Liver (tissue), 9 donors: ENCODE measurements around the gene CHST13. TPM values are rescaled to one million over a fixed set of nuclear protein-coding genes. Genes with fewer than 3 reads are reported as not detected.

Source experiments
- DNase-seq: peaks from one replicate; pipeline ENCODE4 v3.0.0-alpha.2; 2017; ENCODE audit warnings: low spot score
- H3K27ac ChIP-seq, 2 donors: one replicate each; pipeline ENCODE4 v1.7.0; 2013; ENCODE audit warnings: inconsistent platforms in 2 of 2, low read length in 2 of 2, control low read depth in 1 of 2, low read depth in 1 of 2, mild to moderate bottlenecking in 1 of 2
- H3K27me3 ChIP-seq, 4 donors: one replicate each; pipeline versions ENCODE4 v1.6.1 to v1.7.0; 2013; ENCODE audit warnings: low read length in 3 of 4, inconsistent platforms in 1 of 4, mild to moderate bottlenecking in 1 of 4, moderate library complexity in 1 of 4; ENCODE audit not compliant: control insufficient read depth in 4 of 4, insufficient read depth in 4 of 4
- H3K36me3 ChIP-seq, 4 donors: one replicate each; pipeline versions ENCODE4 v1.6.1 to v1.7.0; 2013; ENCODE audit warnings: low read length in 3 of 4, mild to moderate bottlenecking in 3 of 4, low read depth in 1 of 4, moderate library complexity in 1 of 4; ENCODE audit not compliant: control insufficient read depth in 4 of 4, insufficient read depth in 3 of 4
- H3K4me1 ChIP-seq, 4 donors: one replicate each; pipeline versions ENCODE4 v1.6.1 to v1.7.0; 2013; ENCODE audit warnings: low read length in 3 of 4, mild to moderate bottlenecking in 3 of 4, moderate library complexity in 1 of 4; ENCODE audit not compliant: control insufficient read depth in 4 of 4, insufficient read depth in 4 of 4
- H3K4me3 ChIP-seq, 3 donors: one replicate each; pipeline versions ENCODE4 v1.6.1 to v1.7.0; 2013; ENCODE audit warnings: low read length in 3 of 3, control low read depth in 1 of 3, low read depth in 1 of 3, mild to moderate bottlenecking in 1 of 3
- H3K9ac ChIP-seq, 2 donors: one replicate each; pipeline ENCODE4 v1.7.0; 2013; ENCODE audit warnings: low read length in 2 of 2, mild to moderate bottlenecking in 2 of 2, moderate library complexity in 2 of 2, control low read depth in 1 of 2, low read depth in 1 of 2
- H3K9me3 ChIP-seq, 4 donors: one replicate each; pipeline versions ENCODE4 v1.6.1 to v1.7.0; 2013; ENCODE audit warnings: low read length in 3 of 4; ENCODE audit not compliant: control insufficient read depth in 4 of 4
- EGR1 ChIP-seq, 2 donors: IDR thresholded peaks; 2 replicates each; pipeline ENCODE4 v1.6.1; 2016 to 2018; ENCODE audit warnings: antibody characterized with exemption in 2 of 2, low read depth in 2 of 2
- FOXA1 ChIP-seq: IDR thresholded peaks from 2 replicates; pipeline ENCODE4 v1.6.1; 2016; ENCODE audit warnings: antibody characterized with exemption
- FOXA2 ChIP-seq: IDR thresholded peaks from 2 replicates; pipeline ENCODE4 v1.6.1; 2016; ENCODE audit warnings: antibody characterized with exemption
- GABPA ChIP-seq, 2 donors: IDR thresholded peaks in 1 of 2; conservative IDR thresholded peaks in 1 of 2; 2 replicates each; pipeline ENCODE4 v1.6.1; 2016; ENCODE audit warnings: antibody characterized with exemption in 2 of 2, mild to moderate bottlenecking in 1 of 2, moderate library complexity in 1 of 2
- HNF4A ChIP-seq, 2 donors: conservative IDR thresholded peaks; 2 replicates each; pipeline ENCODE4 v1.6.1; 2016; ENCODE audit warnings: antibody characterized with exemption in 2 of 2, mild to moderate bottlenecking in 2 of 2
- HNF4G ChIP-seq: IDR thresholded peaks from 2 replicates; pipeline ENCODE4 v1.6.1; 2016; ENCODE audit warnings: antibody characterized with exemption
- JUND ChIP-seq, 2 donors: IDR thresholded peaks; 2 replicates each; pipeline ENCODE4 v1.6.1; 2016; ENCODE audit warnings: antibody characterized with exemption in 2 of 2
- NR2F2 ChIP-seq: IDR thresholded peaks from 2 replicates; pipeline ENCODE4 v1.6.1; 2016; ENCODE audit warnings: antibody characterized with exemption
- RAD21 ChIP-seq, 2 donors: IDR thresholded peaks; 2 replicates each; pipeline ENCODE4 v1.6.1; 2016; ENCODE audit warnings: antibody characterized with exemption in 2 of 2, mild to moderate bottlenecking in 2 of 2
- RXRA ChIP-seq, 2 donors: IDR thresholded peaks; 2 replicates each; pipeline ENCODE4 v1.6.1; 2017 to 2018; ENCODE audit warnings: antibody characterized with exemption in 2 of 2, mild to moderate bottlenecking in 1 of 2
- SP1 ChIP-seq: IDR thresholded peaks from 2 replicates; pipeline ENCODE4 v1.6.1; 2018; ENCODE audit warnings: antibody characterized with exemption, mild to moderate bottlenecking
- TAF1 ChIP-seq: conservative IDR thresholded peaks from 2 replicates; pipeline ENCODE4 v1.6.1; 2016; ENCODE audit warnings: antibody characterized with exemption, mild to moderate bottlenecking
- YY1 ChIP-seq: IDR thresholded peaks from 2 replicates; pipeline ENCODE4 v1.6.1; 2016; ENCODE audit warnings: antibody characterized with exemption, mild to moderate bottlenecking
- WGBS: extraction: QIAGEN DNeasy Blood & Tissue Kit; methylation state at CpG from one replicate; pipeline ENCODE4 v1.1.7; 2013; 5-methylcytosine and 5-hydroxymethylcytosine counted together
- polyA plus RNA-seq, 2 donors: library from polyadenylated mRNA; stranded (reverse) in 1 of 2; unstranded in 1 of 2; fragments of 200-250 nt in 1 of 2; fragments of >200 nt in 1 of 2; fragmentation: Nextera tagmentation in 1 of 2; extraction: Ambion mirVana in 1 of 2; gene quantifications; one replicate each; pipeline versions ENCODE4 v1.2.1 to v1.2.3, GENCODE V29; 2013 to 2015
- total RNA-seq, 2 donors: library from RNA; depleted of rRNA; stranded (reverse); fragments of >200 nt; gene quantifications; one replicate each; pipeline ENCODE4 v1.2.3, GENCODE V29; 2014
- TF ChIP-seq, protein P1 (sequence below): fragments of 150-350 bp; IDR thresholded peaks from 2 replicates; pipeline ENCODE4 v1.5.1; 2017; ENCODE audit warnings: improper control_type of control experiment, low read depth, low read length; ENCODE audit not compliant: missing input control
- TF ChIP-seq, protein P2 (sequence below): IDR thresholded peaks from 2 replicates; pipeline ENCODE4 v1.6.1; 2016; ENCODE audit warnings: antibody characterized with exemption
- TF ChIP-seq, protein P3 (sequence below): IDR thresholded peaks from 2 replicates; pipeline ENCODE4 v1.6.1; 2016; ENCODE audit warnings: antibody characterized with exemption, mild to moderate bottlenecking
- TF ChIP-seq, protein P4 (sequence below): IDR thresholded peaks from 2 replicates; pipeline ENCODE4 v1.6.1; 2016; ENCODE audit warnings: antibody characterized with exemption
- TF ChIP-seq, protein P5 (sequence below): IDR thresholded peaks from 2 replicates; pipeline ENCODE4 v1.6.1; 2016; ENCODE audit warnings: antibody characterized with exemption
- donor health status: healthy.
- donor health status: healthy.
- donor health status: healthy.
- donor health status: healthy.
- donor health status: healthy.

The CHST13 gene
- total and polyA plus RNA-seq, 4 donors, result 19.7 to 39.1 (median 25.2) TPM

DNA sequence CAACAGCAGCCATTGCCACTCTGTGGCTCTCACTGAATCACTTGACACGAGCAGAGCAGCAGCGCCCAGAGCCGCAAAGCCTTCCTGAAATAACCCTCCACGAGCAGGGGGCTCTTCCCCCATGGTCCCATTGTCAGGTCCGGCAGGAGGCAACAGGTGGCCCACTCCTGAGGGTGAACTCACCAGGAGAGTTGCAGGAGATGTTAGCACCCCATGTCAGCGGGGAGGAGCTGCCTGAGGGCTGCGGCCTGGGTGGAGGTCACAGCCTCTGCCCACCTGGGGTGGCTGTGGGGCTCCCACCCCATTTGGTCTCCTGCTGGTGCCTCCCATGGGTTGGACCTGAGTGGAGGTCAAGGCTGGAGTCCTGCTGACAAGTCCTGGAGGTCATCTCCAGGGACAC lies 47.1 kb downstream of the CHST13 start:
- Histone ChIP-seq H3K27me3 (no peaks in the 10 kb centered on the region), H3K27ac (no peak overlapping the region), H3K4me3 (no peak overlapping the region), H3K36me3 (no peaks in the 10 kb centered on the region), H3K9ac (no peak overlapping the region), H3K4me1 (no peaks in the 10 kb centered on the region), H3K9me3 (no peaks in the 10 kb centered on the region)
- WGBS, result 93% methylated on average over 7 of the region's 7 CpGs
- TF ChIP-seq RAD21 (IDR thresholded peaks at IDR 0.05), result no peak
- TF ChIP-seq JUND (IDR thresholded peaks at IDR 0.05), result no peak
- TF ChIP-seq YY1, result no peak
- TF ChIP-seq HNF4A (conservative IDR thresholded peaks at IDR 0.05), result no peak
- no peak for TF ChIP-seq HNF4G
- TF ChIP-seq GABPA (IDR thresholded peaks at IDR 0.05 in 1 of 2, conservative IDR thresholded peaks at IDR 0.05 in 1 of 2), result no peak
- TF ChIP-seq, protein P1, sequence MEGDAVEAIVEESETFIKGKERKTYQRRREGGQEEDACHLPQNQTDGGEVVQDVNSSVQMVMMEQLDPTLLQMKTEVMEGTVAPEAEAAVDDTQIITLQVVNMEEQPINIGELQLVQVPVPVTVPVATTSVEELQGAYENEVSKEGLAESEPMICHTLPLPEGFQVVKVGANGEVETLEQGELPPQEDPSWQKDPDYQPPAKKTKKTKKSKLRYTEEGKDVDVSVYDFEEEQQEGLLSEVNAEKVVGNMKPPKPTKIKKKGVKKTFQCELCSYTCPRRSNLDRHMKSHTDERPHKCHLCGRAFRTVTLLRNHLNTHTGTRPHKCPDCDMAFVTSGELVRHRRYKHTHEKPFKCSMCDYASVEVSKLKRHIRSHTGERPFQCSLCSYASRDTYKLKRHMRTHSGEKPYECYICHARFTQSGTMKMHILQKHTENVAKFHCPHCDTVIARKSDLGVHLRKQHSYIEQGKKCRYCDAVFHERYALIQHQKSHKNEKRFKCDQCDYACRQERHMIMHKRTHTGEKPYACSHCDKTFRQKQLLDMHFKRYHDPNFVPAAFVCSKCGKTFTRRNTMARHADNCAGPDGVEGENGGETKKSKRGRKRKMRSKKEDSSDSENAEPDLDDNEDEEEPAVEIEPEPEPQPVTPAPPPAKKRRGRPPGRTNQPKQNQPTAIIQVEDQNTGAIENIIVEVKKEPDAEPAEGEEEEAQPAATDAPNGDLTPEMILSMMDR, result no peak
- TF ChIP-seq, protein P2, sequence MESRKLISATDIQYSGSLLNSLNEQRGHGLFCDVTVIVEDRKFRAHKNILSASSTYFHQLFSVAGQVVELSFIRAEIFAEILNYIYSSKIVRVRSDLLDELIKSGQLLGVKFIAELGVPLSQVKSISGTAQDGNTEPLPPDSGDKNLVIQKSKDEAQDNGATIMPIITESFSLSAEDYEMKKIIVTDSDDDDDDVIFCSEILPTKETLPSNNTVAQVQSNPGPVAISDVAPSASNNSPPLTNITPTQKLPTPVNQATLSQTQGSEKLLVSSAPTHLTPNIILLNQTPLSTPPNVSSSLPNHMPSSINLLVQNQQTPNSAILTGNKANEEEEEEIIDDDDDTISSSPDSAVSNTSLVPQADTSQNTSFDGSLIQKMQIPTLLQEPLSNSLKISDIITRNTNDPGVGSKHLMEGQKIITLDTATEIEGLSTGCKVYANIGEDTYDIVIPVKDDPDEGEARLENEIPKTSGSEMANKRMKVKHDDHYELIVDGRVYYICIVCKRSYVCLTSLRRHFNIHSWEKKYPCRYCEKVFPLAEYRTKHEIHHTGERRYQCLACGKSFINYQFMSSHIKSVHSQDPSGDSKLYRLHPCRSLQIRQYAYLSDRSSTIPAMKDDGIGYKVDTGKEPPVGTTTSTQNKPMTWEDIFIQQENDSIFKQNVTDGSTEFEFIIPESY, result no peak
- TF ChIP-seq, protein P3, sequence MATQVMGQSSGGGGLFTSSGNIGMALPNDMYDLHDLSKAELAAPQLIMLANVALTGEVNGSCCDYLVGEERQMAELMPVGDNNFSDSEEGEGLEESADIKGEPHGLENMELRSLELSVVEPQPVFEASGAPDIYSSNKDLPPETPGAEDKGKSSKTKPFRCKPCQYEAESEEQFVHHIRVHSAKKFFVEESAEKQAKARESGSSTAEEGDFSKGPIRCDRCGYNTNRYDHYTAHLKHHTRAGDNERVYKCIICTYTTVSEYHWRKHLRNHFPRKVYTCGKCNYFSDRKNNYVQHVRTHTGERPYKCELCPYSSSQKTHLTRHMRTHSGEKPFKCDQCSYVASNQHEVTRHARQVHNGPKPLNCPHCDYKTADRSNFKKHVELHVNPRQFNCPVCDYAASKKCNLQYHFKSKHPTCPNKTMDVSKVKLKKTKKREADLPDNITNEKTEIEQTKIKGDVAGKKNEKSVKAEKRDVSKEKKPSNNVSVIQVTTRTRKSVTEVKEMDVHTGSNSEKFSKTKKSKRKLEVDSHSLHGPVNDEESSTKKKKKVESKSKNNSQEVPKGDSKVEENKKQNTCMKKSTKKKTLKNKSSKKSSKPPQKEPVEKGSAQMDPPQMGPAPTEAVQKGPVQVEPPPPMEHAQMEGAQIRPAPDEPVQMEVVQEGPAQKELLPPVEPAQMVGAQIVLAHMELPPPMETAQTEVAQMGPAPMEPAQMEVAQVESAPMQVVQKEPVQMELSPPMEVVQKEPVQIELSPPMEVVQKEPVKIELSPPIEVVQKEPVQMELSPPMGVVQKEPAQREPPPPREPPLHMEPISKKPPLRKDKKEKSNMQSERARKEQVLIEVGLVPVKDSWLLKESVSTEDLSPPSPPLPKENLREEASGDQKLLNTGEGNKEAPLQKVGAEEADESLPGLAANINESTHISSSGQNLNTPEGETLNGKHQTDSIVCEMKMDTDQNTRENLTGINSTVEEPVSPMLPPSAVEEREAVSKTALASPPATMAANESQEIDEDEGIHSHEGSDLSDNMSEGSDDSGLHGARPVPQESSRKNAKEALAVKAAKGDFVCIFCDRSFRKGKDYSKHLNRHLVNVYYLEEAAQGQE, result no peak
- DNase-seq, result no peak

DNA sequence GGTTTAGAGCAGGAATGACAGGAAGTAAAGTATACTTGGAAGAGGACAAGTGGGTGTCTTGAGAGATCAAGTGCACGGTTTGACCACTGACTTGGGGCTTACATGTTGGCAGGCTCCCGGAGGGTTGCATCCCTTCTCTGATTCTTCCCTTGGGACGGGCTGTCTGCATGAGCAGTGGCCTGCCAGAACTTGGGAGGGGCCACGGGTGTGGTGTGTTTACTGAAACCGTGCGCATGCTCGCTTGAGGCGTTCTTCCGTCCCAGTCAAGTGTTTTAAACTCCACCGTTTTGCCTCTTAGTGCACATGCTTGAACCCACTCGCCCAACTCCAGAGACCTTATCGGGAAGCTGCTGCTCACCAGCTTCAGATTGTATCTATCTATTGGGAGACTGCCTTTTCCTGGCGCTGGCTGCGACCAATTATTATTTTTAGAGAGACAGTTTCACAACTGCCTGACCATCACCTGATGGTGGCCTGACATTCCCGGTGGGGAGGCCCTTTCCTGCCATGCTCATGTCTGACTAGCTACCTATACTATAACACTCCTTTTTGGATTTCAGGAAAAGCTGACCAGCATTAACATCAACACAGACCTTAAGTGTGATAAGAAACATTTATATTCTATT lies 49.6 kb downstream of the CHST13 start:
- DNase-seq, result no peak
- Histone ChIP-seq H3K9ac (no peak overlapping the region), H3K9me3 (no peaks in the 10 kb centered on the region), H3K4me3 (no peak overlapping the region), H3K27me3 (no peaks in the 10 kb centered on the region), H3K27ac (no peak overlapping the region), H3K4me1 (no peaks in the 10 kb centered on the region), H3K36me3 (no peaks in the 10 kb centered on the region)
- WGBS, result 86% methylated on average over 15 of the region's 15 CpGs
- no peak for TF ChIP-seq GABPA (IDR thresholded peaks at IDR 0.05 in 1 of 2, conservative IDR thresholded peaks at IDR 0.05 in 1 of 2)
- TF ChIP-seq HNF4A (conservative IDR thresholded peaks at IDR 0.05), result no peak
- TF ChIP-seq SP1, result no peak
- no peak for TF ChIP-seq HNF4G
- TF ChIP-seq, protein P4, sequence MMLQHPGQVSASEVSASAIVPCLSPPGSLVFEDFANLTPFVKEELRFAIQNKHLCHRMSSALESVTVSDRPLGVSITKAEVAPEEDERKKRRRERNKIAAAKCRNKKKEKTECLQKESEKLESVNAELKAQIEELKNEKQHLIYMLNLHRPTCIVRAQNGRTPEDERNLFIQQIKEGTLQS, result no peak
- TF ChIP-seq, protein P3, result no peak
- TF ChIP-seq TAF1, result no peak
- no peak for TF ChIP-seq FOXA2
- TF ChIP-seq RXRA (IDR thresholded peaks at IDR 0.05), result no peak
- no peak for TF ChIP-seq RAD21 (IDR thresholded peaks at IDR 0.05)
- TF ChIP-seq, protein P5, sequence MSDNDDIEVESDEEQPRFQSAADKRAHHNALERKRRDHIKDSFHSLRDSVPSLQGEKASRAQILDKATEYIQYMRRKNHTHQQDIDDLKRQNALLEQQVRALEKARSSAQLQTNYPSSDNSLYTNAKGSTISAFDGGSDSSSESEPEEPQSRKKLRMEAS, result no peak
- no peak for TF ChIP-seq EGR1 (IDR thresholded peaks at IDR 0.05; ENCODE audit: low read depth in 2 of 2)
- TF ChIP-seq FOXA1, result no peak
- TF ChIP-seq NR2F2, result no peak
- TF ChIP-seq JUND (IDR thresholded peaks at IDR 0.05), result no peak
- TF ChIP-seq, protein P1, result no peak
